Heart right ventricle (tissue), 16 donors: ENCODE results near the gene YY1AP1. TPM values are rescaled to one million over a fixed set of nuclear protein-coding genes. Genes with fewer than 3 reads are reported as not detected.

Experiments used
- ATAC-seq, 8 donors: fragments of 200-7000 bp; cut with Tn5 transposase; one replicate each; pipeline ENCODE4 v1.9.1; 2020; ENCODE audit warnings: mild to moderate bottlenecking in 8 of 8, moderate library complexity in 8 of 8, moderate number of reproducible peaks in 1 of 8
- DNase-seq, 2 donors: peaks; one replicate each; pipeline ENCODE4 v3.0.0-alpha.2; 2020
- H3K27ac ChIP-seq, 10 donors: fragments of 200-600 bp; sonication (generic) in 2 of 10; one replicate each; pipeline versions ENCODE4 v1.5.0 to v1.8.0; 2020 to 2022; ENCODE audit warnings: mild to moderate bottlenecking in 3 of 10
- H3K27me3 ChIP-seq, 7 donors: fragments of 200-600 bp; one replicate each; pipeline ENCODE4 v1.8.0; 2021 to 2022; ENCODE audit warnings: mild to moderate bottlenecking in 2 of 7
- H3K36me3 ChIP-seq, 9 donors: fragments of 200-600 bp; sonication (generic) in 1 of 9; one replicate each; pipeline versions ENCODE4 v1.5.0 to v1.8.0; 2020 to 2022; ENCODE audit warnings: mild to moderate bottlenecking in 2 of 9
- H3K4me1 ChIP-seq, 9 donors: fragments of 200-600 bp; sonication (generic) in 1 of 9; one replicate each; pipeline versions ENCODE4 v1.5.0 to v1.8.0; 2020 to 2022; ENCODE audit warnings: mild to moderate bottlenecking in 4 of 9
- H3K4me3 ChIP-seq, 10 donors: fragments of 200-600 bp; sonication (generic) in 2 of 10; one replicate each; pipeline versions ENCODE4 v1.5.0 to v1.8.0; 2020 to 2022; ENCODE audit warnings: mild to moderate bottlenecking in 7 of 10, moderate library complexity in 2 of 10
- H3K9me3 ChIP-seq, 11 donors: fragments of 200-600 bp in 10 of 11; sonication (generic) in 2 of 11; one replicate each; pipeline versions ENCODE4 v1.5.0 to v1.8.0; 2013 to 2022; ENCODE audit warnings: mild to moderate bottlenecking in 2 of 11, control low read depth in 1 of 11, moderate library complexity in 1 of 11
- WGBS, 2 donors: extraction: QIAGEN DNeasy Blood & Tissue Kit; methylation state at CpG; one replicate each; pipeline ENCODE4 v1.1.7; 2013; ENCODE audit warnings: inconsistent platforms in 1 of 2; 5-methylcytosine and 5-hydroxymethylcytosine counted together
- intact Hi-C, 10 donors: fragments of 100-400 bp; cut with DNase I; formaldehyde crosslinking; loops; one replicate each; pipeline versions ENCODE4 v1.11.1 to v1.14.2; 2022
- polyA plus RNA-seq, 2 donors: library from polyadenylated mRNA; stranded (reverse); fragments of 200-250 nt; gene quantifications; one replicate each; pipeline ENCODE4 v1.2.3, GENCODE V29; 2013
- total RNA-seq, 10 donors: library from RNA; stranded (reverse); fragmentation: NEBNext Ultra II Directional in 3 of 10; extraction: Animal tissue kit (Norgen Biotek cat#: 25700) in 3 of 10; gene quantifications; one replicate each; pipeline versions ENCODE4 v1.2.1 to v1.2.4, GENCODE V29; 2021 to 2023
- TF ChIP-seq, protein P1 (sequence below), 9 donors: fragments of 200-600 bp; sonication (generic) in 2 of 9; IDR thresholded peaks; one replicate each; pipeline versions ENCODE4 v1.5.0 to v1.8.0; 2021 to 2022; ENCODE audit warnings: antibody characterized with exemption in 9 of 9, mild to moderate bottlenecking in 5 of 9, moderate library complexity in 1 of 9
- donor health status: Arrhythmogenic right ventricular cardiomyopathy.
- donor health status: ischemic (EF 13 %, LVEDD 7.1; RV severe dilation, severe dysfunction).
- donor health status: healthy with polysubstance abuse.
- donor health status: DM: no; HTN: yes; CAD: no.
- donor health status: DM: no; HTN: no; CAD: no.
- donor health status: ischemic (EF 25% LVEDD 6.9; RV normal size, moderate dysfunction).
- donor health status: ischemic (EF 25% LVEDD 5.7; RV mildly dilated, moderate dysfunction).
- donor health status: healthy.
- donor health status: DM: yes; HTN: yes; CAD: no.
- donor health status: Ischemic cardiomyopathy.
- donor health status: ischemic (EF 35%, LVEDD 5.7; RV mildly dilated, moderate dysfunction).
- donor health status: nonischemic (EF 11% LVEDD 7.7; RV severe dilation, severe dysfunction).
- donor health status: DM: yes; HTN: yes; CAD: no.
- donor health status: PGD.
- donor health status: ischemic (EF 29% LVEDD 5.4; RV normal size, mild dysfunction).
- donor health status: nonischemic (EF 23%, LVEDD 6.1; RV moderate dilation, normal function).

The YY1AP1 gene
- total and polyA plus RNA-seq, 12 donors = 32.3 to 85.1 (median 66.3) TPM

GRCh38 chr1:155696524-155696923 lies 8.0 kb upstream of the YY1AP1 start:
- TF ChIP-seq, protein P1, sequence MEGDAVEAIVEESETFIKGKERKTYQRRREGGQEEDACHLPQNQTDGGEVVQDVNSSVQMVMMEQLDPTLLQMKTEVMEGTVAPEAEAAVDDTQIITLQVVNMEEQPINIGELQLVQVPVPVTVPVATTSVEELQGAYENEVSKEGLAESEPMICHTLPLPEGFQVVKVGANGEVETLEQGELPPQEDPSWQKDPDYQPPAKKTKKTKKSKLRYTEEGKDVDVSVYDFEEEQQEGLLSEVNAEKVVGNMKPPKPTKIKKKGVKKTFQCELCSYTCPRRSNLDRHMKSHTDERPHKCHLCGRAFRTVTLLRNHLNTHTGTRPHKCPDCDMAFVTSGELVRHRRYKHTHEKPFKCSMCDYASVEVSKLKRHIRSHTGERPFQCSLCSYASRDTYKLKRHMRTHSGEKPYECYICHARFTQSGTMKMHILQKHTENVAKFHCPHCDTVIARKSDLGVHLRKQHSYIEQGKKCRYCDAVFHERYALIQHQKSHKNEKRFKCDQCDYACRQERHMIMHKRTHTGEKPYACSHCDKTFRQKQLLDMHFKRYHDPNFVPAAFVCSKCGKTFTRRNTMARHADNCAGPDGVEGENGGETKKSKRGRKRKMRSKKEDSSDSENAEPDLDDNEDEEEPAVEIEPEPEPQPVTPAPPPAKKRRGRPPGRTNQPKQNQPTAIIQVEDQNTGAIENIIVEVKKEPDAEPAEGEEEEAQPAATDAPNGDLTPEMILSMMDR (IDR thresholded peaks at IDR 0.05) = no peak
- no peak for ATAC-seq
- H3K4me1 ChIP-seq = peaks cover 0 to 38% (median 25%) of the 10 kb centered on the region in 9 donors
- H3K27me3 ChIP-seq = no peaks in the 10 kb centered on the region
- peaks cover 0 to 10% (median 0%) of the 10 kb centered on the region in 11 donors for H3K9me3 ChIP-seq
- H3K4me3 ChIP-seq = no peak overlapping the region
- intact Hi-C loops = no loop called here
- no peak overlapping the region for H3K27ac ChIP-seq
- H3K36me3 ChIP-seq = peaks cover 0 to 17% (median 3%) of the 10 kb centered on the region in 9 donors
- no peak for DNase-seq

- H3K9me3 ChIP-seq = peaks cover 0 to 10% (median 0%) of the 10 kb centered on the region in 11 donors
- DNase-seq = no peak
- H3K4me1 ChIP-seq = peaks cover 0 to 42% (median 28%) of the 10 kb centered on the region in 9 donors
- TF ChIP-seq, protein P1 (IDR thresholded peaks at IDR 0.05) = no peak
- H3K27me3 ChIP-seq = no peaks in the 10 kb centered on the region
- WGBS, 2 donors = 95 to 98% methylated on average over 3 of the region's 3 CpGs
- intact Hi-C loops = no loop called here
- H3K27ac ChIP-seq = no peak overlapping the region
- no peak overlapping the region for H3K4me3 ChIP-seq
- ATAC-seq = no peak
- H3K36me3 ChIP-seq = peaks cover 0 to 27% (median 12%) of the 10 kb centered on the region in 9 donors
These were observed 7.0 kb upstream of the YY1AP1 start for GRCh38 chr1:155695608-155696007.

GRCh38 chr1:155695072-155695471 lies 6.5 kb upstream of the YY1AP1 start:
- TF ChIP-seq, protein P1 (IDR thresholded peaks at IDR 0.05) = no peak
- peak in 4 of 8 donors; percentile 42 to 73 (median 52) for ATAC-seq
- Histone ChIP-seq H3K4me1 (peaks cover 4 to 48% (median 33%) of the 10 kb centered on the region in 9 donors), H3K9me3 (peaks cover 0 to 10% (median 0%) of the 10 kb centered on the region in 11 donors), H3K36me3 (peaks cover 0 to 27% (median 12%) of the 10 kb centered on the region in 9 donors), H3K27ac (peak overlapping the region in 1 of 10 donors; percentile 55), H3K4me3 (no peak overlapping the region), H3K27me3 (no peaks in the 10 kb centered on the region)
- no peak for DNase-seq
- 14 to 18% methylated on average over 4 of the region's 4 CpGs for WGBS, 2 donors
- intact Hi-C loops = no loop called here

DNA sequence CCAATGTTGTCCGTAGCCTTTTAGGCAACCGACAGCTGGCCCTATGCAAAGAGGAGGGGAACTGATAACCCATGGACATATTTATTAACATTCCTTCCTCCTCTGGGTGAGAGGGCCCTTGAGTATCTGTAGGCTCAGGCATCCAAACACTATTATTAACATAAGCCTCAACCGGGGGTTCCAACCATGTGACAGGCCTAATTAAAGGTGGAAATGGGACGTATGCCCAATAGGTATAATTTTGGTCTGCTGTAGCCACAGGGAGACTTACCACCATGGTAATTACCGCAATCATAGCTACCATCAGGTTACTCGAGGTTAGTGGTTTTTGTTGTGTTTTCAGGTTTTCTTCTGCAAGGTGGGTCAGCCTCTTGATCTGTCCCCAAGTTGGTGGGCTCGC lies 5.6 kb upstream of the YY1AP1 start:
- no peak overlapping the region for H3K4me3 ChIP-seq
- 72 to 75% methylated on average over 7 of the region's 7 CpGs for WGBS, 2 donors
- TF ChIP-seq, protein P1 (IDR thresholded peaks at IDR 0.05) = no peak
- H3K9me3 ChIP-seq = peaks cover 0 to 10% (median 0%) of the 10 kb centered on the region in 11 donors
- intact Hi-C loops = no loop called here
- H3K27ac ChIP-seq = peak overlapping the region in 1 of 10 donors; percentile 55
- H3K27me3 ChIP-seq = no peaks in the 10 kb centered on the region
- peaks cover 0 to 27% (median 12%) of the 10 kb centered on the region in 9 donors for H3K36me3 ChIP-seq
- DNase-seq = no peak
- peaks cover 9 to 55% (median 41%) of the 10 kb centered on the region in 9 donors for H3K4me1 ChIP-seq
- ATAC-seq = peak in 2 of 8 donors; percentile 19 to 28
